Fibroblast of skin of scalp (primary cell): ENCODE data around the gene GRAP.
"Not testable (repeated sequence)": the region's sequence is repeated elsewhere in the genome, so short reads cannot be mapped to it uniquely, and the experiment has no call there.

Experiments used
- DNase-seq: peaks from one replicate; pipeline ENCODE4 v3.0.0-alpha.2; 2013

The GRAP gene

DNA sequence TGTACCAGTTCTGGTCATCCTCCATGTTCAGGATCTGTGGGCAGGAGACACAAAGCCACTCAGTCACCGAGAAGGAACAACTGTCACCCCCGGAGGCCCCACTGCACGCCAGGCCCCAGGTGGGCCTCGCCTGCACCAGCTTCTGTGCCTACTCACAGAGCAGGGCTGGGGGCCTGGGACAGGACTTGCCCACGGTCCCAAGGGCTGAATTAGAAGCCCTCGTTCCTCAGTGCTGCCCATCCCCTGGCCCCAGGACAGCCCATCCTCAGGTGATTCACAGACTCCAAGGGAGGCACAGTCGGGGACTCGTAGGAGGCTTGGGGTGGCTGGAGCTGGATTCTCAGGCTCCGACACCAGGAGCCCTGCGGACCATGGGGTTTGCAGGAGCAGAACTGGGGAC is 4.9 kb downstream of the GRAP start:
- not testable (repeated sequence) for DNase-seq

- DNase-seq: not testable (repeated sequence)
These were observed 6.4 kb downstream of the GRAP start for GRCh38 chr17:19040350-19040749.

DNA sequence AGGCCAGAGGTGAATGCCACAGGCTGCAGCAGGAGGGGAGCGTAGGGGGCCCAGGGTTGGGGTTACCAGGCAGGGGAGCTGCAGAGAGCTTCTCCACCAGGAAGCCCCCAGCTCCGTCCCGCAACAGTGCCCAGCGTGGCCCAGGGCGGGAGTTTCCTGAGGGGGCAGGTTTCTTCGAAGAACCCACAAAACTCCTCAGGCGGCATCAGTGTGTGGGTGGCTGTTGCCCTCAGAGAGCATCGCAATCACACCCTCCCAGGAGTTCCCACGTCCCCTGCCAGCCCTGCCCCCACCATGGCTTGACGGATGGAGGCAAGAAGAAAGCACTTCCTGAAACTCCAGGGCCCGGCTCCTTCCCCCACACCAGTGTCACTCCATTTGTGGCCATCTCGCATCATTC is 8.0 kb downstream of the GRAP start:
- not testable (repeated sequence) for DNase-seq

DNA sequence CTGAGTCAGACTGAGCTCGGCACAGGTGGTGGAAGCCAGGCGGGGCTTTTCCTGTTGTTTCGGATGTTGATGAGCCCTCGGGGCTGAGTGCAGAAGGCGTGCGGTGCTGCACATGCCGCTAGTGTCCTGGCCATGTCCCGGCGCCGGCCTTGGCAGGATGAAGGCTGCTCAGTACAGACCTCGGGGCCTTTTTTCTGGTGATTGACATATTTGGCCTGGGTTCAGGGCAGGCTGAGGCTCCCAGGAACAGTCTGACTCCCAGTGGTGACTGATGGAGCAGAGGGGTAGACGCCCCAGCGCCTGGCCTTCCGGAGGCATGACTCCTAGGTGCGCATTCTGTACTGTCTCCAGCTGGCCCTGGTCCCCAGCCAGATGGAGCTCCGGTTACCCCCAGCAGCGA is 8.8 kb downstream of the GRAP start:
- not testable (repeated sequence) for DNase-seq

DNA sequence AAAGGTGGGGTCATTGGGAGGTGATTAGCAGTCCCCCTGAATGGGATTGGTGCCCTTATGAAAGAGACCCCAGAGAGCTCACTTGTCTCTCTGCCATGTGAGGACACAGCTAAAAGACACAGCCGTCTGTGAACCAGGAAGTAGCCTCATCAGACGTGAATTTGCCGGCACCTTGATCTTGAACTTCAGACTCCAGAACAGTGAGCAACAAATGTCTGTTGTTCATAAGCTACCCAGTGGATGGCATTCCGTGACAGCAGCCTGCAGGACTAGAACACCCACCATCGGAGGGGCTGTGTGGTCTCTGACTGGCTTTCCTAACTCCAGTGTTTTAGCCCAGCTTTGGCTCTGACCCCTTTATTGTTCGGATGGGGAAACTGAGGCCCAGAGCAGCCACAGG is 9.2 kb downstream of the GRAP start:
- DNase-seq: not testable (repeated sequence)

DNA sequence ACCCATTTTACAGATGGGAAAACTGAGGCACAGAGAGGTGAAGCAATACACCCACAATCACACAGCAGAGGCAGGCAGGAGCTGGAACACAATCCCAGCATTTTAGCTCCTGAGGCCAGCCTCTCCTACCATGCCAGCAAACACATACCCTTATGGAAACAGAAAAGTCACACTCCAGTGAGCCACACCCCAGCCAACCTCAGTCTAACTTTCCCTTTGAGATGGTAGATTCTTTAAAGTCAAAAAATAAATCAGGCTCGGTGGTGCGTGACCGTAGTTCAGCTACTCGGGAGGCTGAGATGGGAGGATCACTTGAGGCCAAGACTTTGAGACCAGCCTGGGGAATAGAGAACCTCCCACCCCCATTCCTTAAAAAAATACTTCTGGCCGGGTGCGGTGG is 10.6 kb downstream of the GRAP start:
- DNase-seq: not testable (repeated sequence)

GRCh38 chr17:19032377-19032988 is 14.3 kb downstream of the GRAP start:
- DNase-seq: not testable (repeated sequence)

DNA sequence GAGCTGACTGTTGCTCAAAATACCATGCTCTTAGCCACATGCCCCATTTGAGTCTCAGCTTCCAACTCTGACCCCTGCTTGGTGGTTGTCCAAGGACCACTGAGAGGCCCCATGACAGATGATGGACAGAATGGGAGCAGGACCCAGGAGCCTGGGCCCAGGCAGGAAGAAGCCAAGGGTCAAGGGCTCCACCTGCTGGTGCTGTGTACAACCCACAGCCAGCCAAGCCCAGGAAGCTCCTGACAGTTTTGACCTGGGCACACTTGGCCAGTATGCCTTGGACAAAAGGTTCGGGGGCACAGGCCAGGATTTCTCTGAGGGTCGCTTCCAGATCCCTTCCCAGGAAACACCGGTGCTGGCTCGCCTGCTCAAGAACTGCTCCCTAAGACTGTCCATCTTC is 15.0 kb downstream of the GRAP start:
- not testable (repeated sequence) for DNase-seq

- DNase-seq: not testable (repeated sequence)
These were observed 15.8 kb downstream of the GRAP start for GRCh38 chr17:19030771-19031449.

- DNase-seq: not testable (repeated sequence)
These were observed 17.0 kb downstream of the GRAP start for GRCh38 chr17:19029740-19030139.

DNA sequence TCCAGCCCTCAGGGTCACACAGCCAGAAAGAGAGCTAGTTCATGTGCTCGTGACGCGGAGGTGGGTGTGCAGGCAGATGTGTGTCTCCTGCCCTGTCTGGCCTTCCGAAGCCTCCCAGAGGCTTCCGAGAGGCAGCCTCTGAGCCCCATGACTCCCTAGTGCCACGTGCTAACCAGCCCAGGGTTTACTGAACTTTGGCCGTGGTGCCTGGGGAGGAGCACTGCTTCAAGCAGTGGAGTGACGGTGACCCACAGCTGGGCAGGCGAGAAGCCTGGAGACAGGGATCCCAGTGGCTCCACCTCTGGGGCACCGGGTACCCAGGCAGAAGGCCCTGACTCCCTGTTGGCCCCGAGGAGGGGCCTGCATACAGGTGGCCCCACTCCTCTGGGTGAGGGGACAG is 18.1 kb downstream of the GRAP start:
- not testable (repeated sequence) for DNase-seq

GRCh38 chr17:19024101-19025078 is 22.4 kb downstream of the GRAP start:
- peak; percentile 58 for DNase-seq

DNA sequence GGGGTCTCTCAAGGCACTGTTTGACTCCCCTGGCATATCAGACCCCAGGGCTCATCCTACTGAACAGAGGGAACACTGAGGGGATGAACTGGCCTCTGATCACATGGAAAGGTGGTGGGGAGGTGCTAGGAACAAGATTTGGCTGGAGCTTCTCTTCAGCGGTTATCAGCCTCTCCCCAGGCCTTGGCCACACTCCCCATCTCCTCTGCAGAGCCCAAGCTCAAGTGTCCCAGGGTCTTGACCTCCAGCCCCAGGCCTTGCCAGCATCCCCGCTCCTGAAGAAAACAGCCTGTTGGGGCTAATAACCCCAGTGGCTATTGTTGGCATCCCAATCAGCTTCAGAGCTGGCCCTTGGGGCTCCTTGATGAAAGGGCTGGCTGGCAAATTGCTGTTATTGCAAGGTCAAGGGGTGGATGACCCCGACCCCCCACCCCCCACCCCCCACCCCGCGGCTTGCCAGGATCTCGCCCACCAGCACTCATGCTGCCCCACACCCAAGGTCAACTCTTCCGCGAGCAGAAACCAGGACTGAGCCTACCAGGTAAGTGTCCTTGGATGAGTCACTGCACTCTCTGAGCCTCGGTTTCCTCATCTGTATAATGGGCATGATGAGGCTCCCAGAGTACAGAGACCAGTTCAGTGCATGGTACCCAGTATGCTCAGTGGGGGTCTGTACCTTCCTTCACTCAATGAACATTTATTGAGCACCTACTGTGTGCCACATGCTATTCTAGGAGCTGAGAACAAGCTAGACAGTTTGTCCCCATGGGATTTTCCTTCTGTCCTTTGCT is 23.4 kb downstream of the GRAP start:
- DNase-seq: no peak

GRCh38 chr17:19022747-19023146 is 24.0 kb downstream of the GRAP start:
- DNase-seq: no peak

DNA sequence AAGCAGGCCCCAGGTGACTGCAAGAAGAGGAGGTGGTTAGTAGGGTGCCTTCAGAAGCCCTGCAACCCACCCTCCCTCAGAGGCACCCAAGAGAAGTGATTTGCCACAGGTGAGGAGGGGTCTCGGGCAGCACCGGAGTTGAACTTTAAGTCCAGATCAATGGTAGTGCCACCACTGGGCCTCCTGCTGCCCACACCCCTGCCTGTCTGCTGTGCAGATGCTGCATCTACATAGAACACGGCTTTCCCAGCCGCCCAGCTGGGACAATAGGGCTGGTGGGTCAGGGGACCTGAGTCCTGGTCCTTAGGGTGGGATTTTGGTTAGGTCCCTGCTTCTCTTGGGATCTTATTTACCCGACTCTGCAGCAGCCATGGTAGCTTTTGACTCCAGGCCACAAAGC is 24.6 kb downstream of the GRAP start:
- DNase-seq: no peak

- no peak for DNase-seq
These were observed 25.1 kb downstream of the GRAP start for GRCh38 chr17:19021622-19022083.

GRCh38 chr17:19021011-19021621 is 25.6 kb downstream of the GRAP start:
- not testable (repeated sequence) for DNase-seq

DNA sequence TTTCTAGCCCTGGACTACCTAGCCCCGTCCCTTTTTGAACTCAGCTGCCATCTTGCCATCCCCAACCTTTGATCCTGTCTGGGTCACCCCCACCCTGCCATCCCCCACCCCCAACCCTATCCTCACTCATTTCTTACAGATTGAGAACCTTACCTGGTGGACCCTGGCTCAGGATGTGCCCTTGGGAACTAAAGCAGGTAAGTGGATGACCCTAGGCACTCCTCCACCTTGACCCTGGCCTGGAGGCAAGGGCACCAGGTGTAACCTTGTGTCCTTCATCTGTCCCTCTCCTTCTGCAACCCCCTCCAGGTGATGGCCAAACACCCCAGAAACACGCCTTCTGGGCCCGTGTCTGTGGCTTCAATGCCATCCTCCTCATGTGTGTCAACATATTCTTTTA is 26.7 kb downstream of the GRAP start:
- no peak for DNase-seq

DNA sequence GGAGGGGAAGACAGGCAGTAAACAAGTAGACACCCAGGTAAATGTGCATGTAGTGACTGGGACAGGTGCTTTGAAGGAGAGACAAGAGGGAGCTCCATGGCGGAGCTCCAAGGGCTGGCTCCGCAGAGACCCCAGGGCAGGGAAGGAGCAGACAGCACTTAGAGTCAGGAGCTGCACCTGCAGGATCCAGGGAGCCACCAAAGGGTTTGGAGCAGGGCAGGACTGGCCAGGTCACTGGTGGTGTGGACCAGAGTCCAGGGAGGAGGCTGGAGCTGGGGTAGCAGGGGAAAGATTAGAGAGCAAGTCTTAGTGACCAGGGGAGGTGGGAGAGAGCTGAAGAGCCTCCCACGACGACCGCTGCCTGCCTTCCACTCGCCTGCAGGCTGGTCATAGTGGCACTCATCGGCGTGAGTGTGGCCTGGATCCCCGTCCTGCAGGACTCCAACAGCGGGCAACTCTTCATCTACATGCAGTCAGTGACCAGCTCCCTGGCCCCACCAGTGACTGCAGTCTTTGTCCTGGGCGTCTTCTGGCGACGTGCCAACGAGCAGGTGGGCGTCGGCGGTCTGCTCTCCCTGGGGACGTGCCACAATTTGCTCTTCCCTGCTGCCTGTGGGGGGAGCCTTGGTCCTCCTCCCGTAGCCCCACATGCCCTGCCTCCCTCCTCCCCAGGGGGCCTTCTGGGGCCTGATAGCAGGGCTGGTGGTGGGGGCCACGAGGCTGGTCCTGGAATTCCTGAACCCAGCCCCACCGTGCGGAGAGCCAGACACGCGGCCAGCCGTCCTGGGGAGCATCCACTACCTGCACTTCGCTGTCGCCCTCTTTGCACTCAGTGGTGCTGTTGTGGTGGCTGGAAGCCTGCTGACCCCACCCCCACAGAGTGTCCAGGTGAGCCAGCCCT is 27.5 kb downstream of the GRAP start:
- DNase-seq: no peak

DNA sequence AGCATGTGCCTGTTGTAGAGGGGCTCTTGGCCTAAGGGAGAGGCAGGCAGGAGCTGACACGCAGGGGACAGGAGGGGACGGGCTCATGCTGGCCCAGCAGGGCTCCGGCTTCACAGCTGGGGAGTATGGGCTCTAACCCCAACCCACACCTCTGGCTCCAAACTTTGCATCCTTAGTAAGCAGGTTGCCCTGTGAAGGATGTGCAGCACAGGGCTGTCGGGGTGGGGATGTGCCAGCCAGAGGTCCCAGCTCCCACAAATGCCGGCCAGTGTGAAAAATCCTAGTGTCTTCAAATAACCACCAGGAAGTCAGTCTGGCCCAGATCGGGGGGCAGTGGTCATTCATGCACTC is 28.2 kb downstream of the GRAP start:
- no peak for DNase-seq
